ENCODE results near the gene NSMCE4A.
"Not testable (repeated sequence)": the region's sequence is repeated elsewhere in the genome, so short reads cannot be mapped to it uniquely, and the experiment has no call there.

The NSMCE4A gene, protein sequence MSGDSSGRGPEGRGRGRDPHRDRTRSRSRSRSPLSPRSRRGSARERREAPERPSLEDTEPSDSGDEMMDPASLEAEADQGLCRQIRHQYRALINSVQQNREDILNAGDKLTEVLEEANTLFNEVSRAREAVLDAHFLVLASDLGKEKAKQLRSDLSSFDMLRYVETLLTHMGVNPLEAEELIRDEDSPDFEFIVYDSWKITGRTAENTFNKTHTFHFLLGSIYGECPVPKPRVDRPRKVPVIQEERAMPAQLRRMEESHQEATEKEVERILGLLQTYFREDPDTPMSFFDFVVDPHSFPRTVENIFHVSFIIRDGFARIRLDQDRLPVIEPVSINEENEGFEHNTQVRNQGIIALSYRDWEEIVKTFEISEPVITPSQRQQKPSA

DNA sequence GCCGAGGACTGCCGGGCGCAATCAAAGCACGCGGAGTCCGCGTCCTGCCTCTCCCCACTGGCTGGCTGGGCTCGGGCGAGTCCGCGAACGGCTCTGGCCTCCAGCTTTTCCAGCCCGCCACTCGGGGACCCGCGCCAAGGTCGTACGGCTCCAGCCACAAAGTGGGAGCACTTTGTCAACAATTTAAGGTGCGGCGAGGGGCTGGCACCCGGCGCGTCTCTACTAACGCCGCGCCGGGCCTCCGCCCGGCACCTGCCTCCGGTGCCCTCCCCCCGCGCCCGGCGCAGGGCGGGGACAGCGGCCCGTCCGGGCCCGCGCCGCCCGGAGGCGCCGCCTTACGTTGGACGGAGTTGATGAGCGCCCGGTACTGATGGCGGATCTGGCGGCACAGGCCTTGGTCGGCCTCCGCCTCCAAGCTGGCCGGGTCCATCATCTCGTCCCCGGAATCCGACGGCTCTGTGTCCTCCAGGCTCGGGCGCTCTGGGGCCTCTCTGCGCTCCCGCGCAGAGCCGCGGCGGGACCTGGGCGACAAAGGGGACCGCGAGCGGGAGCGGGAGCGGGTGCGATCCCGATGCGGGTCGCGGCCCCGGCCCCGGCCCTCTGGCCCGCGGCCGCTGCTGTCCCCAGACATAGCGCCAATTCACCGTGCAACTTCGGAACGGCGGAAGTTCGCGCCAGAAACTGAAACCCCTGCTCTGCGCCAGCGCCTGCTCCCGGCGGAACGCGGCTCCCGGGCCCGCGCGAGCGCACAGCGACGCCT lies at the start of gene NSMCE4A:
Gene NSMCE4A (minus strand): TSS at position 683 of the 760 bp plus-strand sequence. CDS start 52 bp downstream, at position 631.
- DNase-seq, result peak; percentile 37

DNA sequence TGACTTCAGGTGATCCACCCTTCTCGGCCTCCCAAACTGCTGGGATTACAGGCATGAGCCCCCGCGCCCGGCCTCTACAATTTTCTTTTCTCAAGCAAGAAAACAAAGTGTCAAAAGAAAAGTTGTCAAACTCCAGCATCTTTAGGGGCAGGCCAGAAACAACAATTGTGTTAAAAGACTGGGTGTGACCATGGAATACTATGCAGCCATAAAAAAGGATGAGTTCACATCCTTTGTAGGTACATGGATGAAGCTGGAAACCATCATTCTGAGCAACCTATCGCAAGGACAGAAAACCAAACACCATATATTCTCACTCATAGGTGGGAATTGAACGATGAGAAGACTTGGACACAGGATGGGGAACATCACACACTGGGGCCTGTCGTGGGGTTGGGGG lies 48.2 kb upstream of the NSMCE4A start:
- not testable (repeated sequence) for DNase-seq

DNA sequence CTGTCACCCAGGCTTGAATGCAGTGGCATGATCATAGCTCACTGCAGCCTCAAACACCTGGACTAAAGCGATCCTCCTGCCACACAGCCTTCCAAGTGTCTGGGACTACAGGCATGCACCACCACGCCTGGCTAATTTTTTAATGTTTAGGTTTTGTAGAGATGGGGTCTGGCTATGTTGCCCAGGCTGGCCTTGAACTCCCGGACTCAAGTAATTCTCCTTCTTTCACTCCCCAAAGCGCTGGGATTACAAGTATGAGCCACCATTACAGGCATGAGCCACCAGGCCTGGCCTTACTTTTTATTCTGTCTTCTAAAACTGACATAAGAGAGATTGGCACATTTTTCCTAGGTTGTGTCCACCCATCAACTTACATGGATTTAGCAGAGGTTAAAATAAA lies 47.3 kb upstream of the NSMCE4A start:
- no peak for DNase-seq

DNA sequence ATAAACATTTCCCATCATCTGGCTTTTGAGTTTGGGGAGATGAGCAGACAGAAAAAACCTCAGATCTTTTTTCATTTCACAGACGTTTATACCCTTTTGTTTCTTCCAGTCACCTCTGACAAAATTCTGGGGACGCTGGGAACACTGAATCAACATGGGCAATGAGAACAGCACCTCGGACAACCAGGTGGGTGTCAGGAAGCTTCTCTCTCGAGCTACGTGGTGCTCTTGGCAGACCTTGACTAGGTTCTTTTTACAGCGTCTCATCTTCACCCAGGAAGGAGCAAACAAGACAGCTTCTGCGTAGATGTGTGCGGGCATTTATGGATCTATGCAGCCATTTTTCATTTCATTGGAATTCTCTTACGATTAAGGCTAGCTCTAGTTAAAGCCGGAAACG lies 46.8 kb upstream of the NSMCE4A start:
- no peak for DNase-seq

DNA sequence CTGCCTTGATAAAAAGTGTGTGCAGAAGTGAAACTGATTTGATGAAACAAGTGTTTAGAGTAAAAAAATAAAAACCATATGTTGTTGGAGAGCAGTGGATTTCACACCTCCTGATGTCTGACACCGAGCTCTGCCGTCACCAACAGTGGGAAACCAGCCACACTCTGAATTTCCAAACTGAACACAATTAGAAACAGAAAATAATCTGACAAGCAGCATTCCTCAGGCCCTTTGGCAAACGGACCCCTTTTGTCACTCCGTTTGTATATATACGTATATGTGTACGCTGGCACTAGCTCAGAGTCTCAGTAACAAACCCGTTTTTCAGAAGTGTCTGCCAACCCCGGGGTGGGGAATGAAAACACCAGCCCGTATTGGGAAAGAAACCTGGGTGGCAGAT lies 46.4 kb upstream of the NSMCE4A start:
- DNase-seq, result no peak

DNA sequence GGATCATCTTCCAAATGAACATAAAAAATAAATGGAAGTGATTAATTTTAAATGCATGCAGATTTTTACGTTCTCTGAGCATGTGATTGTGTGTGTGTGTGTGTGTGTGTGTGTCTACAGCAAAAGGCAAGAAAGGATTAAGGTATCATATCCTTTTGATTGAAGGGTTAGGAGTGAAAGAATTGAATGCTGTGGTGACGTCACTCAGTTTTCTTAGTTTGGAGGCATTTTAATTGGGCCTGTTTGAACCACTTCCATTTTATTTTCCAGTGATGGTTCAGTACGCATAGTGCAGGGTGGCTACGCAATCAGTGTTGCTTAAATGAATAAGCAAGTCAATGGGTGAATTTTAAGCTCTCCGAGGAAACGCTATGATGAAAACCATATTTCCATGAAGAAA lies 45.2 kb upstream of the NSMCE4A start:
- no peak for DNase-seq

DNA sequence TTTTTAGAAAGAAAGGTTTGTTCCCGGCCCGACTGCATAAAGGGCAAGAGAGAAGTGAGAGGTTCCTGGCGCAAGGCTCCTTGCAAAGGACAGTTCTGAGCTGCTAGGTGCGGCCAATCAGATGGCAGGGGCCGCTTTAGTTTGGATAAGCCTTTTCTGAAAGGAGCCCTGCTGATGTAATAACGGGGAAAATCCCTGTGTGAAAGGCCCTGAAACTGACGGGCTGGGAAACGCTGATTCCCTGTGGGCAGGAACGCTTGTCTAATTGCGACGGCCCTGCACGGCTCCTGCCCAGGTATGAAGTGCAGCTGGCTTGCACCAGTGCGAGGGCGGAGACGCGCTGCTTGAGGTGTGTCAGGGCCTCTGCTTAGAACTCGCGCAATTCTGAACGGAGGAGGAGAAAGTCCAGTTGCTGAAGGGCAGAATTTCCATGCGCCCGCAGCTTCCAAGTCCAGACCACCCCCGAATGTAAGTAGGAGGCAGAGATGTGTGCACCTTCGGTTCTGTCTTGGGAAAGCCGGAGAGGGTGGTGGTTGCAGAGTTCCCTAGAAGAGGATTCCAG lies 44.5 kb upstream of the NSMCE4A start:
- DNase-seq, result peak; percentile 38

DNA sequence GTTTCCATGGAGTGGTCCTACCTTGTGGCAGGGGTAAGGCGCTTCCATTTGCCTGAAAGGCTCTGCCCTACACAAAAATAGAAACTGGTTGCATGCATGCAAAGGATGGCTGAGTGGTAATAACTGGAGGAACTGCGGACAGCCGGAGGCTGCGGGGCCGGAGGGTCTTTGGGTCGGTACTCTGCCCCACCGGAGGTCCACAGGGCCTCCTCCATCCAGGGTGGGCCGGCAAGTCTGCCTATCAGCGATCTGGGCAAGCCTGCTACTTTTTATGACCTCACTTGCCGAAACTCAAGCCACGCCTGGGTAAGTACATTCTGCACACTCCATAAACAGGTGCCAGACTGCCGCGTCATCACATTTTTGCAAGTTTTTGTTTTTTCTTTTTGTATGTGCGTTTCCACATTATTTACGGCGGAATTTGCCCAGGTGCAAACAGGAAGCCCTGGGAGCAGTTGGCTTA lies 44.0 kb upstream of the NSMCE4A start:
- DNase-seq, result peak; percentile 59

DNA sequence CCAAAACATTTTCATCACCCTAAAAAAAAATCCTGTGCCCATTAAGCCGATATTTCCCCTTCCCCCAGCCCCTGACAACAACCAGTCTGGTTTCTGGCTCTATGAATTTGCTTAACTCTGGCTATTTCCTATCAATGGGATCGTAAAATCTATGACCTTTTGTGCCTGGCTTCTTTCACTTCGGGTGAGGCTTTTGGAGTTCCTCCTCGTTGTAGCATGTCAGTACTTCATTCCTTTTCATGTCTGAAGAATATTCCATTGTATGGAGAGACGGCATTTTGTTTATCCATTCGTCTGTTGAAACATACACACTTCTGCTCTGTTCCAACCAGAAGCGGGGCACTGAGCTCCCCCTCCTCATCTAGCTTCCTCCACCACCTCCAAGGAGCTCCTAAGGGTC lies 43.5 kb upstream of the NSMCE4A start:
- DNase-seq, result no peak

DNA sequence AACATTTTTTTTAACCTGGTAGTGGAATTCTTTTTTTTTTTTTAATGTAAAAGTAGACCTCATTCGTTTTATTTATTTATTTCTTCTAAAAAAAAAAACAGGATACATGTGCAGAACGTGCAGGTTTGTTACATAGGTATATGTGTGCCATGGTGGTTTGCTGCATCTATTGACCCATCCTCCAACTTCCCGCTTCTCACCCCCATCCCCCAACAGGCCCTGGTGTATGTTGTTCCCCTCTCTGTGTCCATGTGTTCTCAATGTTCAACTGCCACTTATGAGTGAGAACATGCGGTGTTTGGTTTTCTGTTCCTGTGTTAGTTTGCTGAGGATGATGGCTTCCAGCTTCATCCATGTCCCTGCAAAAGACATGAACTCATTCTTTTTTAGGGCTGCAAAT lies 42.9 kb upstream of the NSMCE4A start:
- not testable (repeated sequence) for DNase-seq

DNA sequence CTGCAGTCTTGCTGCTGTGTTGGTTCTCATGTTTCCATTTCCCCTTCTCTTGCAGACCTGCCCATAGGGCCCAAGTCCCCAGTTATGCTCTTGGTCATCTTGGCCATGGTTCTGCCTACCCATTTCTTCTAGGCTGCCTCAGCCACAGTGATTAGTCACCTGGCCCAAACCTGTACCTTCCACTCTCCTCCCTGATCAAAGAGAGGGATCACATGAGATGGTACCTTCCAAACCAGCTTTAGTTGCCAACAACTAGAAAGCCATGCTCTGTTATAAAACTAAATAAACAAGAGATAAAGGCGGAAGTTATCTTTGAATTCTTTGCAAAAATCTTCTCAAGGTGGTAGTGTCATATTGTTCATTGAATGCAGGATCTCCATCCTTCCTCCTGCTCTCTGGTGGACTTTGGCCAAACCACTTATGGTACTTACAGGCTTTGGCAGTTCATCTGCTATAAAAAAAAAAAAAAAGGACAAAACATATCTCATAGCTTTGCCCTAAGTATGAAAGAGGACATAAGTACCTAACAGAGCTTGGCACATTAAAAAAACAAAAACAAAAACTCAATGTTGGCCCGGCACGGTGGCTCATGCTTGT lies 39.7 kb upstream of the NSMCE4A start:
- DNase-seq, result no peak

DNA sequence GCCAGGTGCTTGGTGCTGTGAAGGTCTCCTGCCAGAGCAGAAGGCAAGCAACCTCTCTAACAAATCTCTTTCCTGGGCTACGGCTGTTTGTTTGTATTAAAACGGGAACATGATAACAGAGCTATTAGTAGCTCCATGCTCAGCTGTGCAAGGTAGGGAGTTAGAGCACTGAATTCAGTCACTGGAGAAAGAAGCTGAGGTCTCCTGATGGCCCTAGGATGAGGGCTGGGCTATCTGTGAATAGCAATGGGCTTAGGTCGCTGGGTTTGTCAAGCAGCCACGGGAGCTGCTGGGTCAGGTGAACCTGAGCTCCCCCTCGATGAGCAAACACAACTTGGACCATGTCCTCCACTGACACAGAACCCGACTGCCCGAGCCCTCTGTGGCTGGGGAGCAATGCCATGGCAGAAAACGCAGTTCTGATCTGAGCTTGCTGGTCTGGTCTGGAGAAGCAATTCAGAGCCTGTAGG lies 38.3 kb upstream of the NSMCE4A start:
- DNase-seq, result no peak

DNA sequence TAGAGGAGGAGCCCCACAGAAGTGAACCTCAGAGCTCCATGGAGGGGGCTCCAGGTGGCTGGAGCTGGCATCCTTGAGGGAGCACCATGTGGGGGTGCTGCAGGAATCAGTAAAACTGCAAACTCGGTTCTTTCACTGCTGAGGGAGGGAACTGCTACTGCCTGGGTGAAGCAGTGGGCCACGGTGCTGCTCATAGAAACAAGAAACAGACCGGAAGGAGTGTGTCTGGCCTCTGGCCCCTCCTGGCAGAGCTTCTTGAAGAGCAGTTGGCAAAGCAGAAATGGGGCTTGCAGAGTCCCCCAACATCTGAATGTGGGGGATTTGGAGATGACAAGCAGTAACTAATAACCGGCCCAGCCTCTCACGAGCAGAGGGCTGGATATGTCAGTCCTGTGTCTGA lies 37.7 kb upstream of the NSMCE4A start:
- no peak for DNase-seq

DNA sequence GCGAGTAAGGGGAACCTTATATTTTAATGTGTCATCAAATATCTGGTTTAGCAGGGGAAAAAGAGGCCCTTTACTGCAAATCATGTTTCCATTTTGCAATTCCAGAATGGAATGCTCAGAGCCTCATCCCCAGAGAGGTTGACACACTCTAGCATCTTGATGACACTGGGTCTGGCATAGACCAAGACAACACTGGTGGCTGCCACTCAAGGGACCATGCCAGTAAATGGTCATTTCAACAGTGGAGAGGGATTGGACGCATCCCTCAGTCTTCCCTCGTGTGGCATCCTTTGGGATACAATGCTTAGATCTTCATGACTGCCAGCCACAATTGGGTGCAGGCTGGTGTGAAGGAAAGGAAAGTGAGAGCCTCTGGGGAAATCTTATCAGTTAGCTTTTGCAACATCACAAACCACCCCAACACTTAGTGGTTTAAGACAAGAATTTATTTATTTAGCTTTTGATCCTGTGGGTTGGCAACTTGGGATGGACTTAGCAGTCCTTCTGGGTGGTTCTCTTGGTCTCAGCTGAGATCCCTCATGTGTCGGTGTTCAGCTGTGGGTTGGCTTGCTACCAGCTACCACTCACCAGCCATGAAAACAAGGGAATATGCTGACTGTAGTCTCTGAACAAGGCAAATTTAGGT lies 35.5 kb upstream of the NSMCE4A start:
- DNase-seq, result no peak

DNA sequence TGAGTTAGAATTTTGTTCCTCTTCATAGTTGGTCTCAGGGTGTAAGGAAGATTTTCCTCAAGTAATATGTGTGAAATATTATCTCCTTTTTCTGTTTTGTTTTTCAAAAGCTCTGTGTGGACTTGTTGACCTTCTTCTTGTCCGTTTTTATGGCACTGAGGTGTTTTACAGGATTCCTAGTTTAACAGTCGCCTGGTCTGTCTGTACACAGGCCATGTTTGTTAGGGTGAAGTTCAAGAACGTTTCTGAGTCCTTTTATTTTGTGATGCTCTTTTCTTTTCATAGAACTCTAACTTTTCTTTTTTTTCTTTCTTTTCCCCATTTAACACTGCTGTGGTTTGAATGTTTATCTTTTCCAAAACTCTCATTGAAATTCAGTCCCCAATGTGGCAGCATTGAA lies 32.4 kb upstream of the NSMCE4A start:
- DNase-seq, result no peak

DNA sequence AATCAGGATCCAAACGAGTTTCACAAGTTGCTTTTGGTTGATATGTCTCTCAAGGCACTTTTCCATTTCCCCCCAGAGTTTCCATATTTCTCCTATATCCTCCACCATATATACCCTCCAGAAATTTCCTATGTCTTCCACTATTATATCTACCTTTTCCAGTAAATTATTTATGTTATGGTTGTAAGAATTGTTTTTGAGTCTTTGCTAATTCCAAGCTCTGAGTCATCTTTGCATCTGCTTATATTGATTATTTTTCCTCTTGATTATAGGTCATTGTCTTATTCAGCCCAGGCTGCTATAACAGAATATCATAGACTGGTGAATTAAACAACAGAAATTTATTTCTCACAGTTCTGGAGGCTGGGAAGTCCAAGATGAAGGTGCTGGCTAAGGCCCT lies 26.7 kb upstream of the NSMCE4A start:
- no peak for DNase-seq

DNA sequence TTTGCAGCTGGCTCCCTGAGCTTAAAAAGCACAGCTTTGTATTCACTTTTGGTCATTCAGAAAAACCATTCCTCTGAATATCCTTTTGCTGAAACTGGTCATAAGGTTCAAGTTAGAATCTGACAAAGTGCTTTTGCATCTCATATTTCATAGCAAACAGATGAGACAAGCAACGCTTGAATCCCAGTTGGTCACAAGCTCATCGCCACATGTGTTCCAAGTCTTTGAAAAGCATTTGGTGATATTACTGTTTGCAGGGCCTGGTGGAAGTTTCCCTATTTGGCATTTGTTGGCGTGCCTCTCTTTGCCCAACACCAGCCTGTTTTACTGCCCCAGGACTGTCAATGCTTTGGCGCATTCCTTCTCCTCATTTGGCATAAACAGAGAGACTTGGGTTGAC lies 24.3 kb upstream of the NSMCE4A start:
- DNase-seq, result no peak

DNA sequence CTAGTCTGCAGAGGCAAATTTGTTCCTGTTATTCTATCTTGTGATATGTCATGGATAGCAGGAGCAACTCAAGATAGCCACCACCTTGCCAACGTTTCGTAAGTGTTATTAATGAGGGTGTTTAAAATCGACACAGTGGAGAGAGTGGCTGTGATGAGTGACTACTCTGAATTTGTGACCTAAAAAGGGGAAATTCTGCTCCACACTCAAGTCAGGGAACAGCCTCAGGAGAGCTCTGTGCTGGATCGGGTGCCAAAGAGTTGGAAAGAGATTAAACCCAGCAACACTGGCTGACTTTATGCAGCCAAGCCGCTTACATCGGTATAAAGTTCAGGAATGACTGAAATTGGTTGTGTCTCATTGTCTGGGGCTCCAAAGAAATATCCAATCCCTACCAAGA lies 23.4 kb upstream of the NSMCE4A start:
- no peak for DNase-seq

DNA sequence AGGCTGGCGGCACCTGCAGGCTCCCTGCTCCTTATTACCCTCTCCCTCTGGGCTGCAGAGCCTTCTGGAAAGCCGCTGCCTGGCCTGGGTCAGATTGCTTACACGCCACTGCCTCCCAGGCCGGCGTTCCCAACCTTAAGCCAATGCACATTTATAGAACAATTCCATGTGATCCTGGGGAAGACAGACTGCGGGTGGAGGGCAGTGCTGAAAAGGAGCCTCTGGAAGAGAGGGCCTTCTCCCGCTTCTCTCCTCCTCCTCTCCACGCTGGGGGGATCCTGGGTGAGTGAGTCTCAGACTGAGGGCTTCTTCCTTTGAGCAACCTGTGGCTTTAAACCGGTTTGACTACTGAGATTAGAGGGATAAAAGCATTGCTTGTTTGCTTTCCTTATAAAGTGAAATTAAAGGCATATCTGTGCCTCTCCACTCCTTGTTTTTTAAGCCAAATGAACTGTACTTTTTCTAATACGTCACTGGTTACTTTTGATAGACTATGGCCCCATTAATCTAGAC lies 19.5 kb upstream of the NSMCE4A start:
- DNase-seq, result no peak

DNA sequence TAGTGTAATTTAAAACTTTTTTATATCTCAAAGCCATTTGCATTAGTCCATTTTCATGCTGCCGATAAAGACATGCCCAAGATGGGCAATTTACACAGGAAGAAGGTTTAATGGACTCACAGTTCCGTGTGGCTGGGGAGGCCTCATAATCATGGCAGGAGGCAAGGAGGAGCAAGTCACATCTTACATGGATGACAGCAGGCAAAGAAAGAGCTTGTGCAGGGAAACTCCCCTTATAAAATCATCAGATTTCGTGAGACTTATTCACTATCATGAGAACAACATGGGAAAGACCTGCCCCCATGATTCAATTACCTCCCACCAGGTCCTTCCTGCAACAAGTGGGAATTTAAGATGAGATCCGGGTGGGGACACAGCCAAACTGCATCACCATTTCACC lies 16.7 kb upstream of the NSMCE4A start:
- not testable (repeated sequence) for DNase-seq

DNA sequence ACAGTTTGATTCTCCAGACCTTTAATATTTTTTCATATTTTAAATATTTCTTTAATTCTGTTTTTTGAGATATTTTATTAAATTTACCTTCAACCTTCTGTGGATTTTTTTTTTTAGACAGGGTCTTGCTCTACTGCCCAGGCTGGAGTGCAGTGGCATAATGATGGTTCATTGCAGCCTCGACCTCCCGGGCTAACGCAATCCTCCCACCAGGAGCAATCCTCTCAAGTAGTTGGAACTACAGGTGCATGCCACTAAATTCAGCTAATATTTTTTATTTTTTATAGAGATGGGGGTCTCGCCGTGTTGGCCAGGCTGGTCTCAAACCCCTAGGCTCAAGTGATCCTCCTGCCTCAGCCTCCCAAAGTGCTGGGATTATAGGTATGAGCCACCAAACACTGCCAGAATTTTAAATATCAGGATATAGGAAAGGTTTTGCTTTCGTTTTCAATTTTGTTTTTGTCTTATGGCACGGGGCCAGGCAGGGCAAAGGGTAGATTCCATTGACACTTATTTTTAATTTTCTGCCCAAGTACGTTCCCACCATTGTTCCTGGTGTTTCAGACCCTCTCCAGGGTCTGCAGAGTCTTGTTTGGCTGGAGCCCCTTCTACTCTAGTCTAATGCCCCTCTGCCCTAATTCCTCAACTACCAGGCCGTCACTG lies 15.1 kb upstream of the NSMCE4A start:
- no peak for DNase-seq

Data from NCI-H526 treated with DMSO at 0.1 percent for 48 hours (cell line).